Activated naive CD4-positive, alpha-beta T cell treated with anti-CD3 and anti-CD28 coated beads for 36 hours (primary cell): ENCODE data around the gene ATXN7. TPM values are rescaled to one million over a fixed set of nuclear protein-coding genes. Genes with fewer than 3 reads are reported as not detected.

ENCODE experiments used
- CTCF ChIA-PET: fragments of 350-600 bp; sonication (Branson Sonifier 250); formaldehyde crosslinking; loops from one replicate; lab custom pipeline; 2021; ENCODE audit warnings: antibody characterized with exemption; lab: Charles Lee
- DNase-seq: peaks from one replicate; pipeline ENCODE4 v3.0.0-alpha.2; 2020
- H3K27ac Mint-ChIP-seq: one replicate; pipeline ENCODE4 v1.8.0; 2021; ENCODE audit warnings: mild to moderate bottlenecking, mixed read lengths
- H3K27me3 Mint-ChIP-seq: one replicate; pipeline ENCODE4 v1.8.0; 2021; ENCODE audit warnings: low read depth, mixed read lengths
- H3K36me3 Mint-ChIP-seq: one replicate; pipeline ENCODE4 v1.8.0; 2021; ENCODE audit warnings: low read depth, mixed read lengths
- H3K4me1 Mint-ChIP-seq: one replicate; pipeline ENCODE4 v1.8.0; 2021; ENCODE audit warnings: low read depth, mixed read lengths
- H3K4me3 Mint-ChIP-seq: one replicate; pipeline ENCODE4 v1.8.0; 2021; ENCODE audit warnings: mild to moderate bottlenecking, moderate library complexity, mixed read lengths
- H3K9me3 Mint-ChIP-seq: one replicate; pipeline ENCODE4 v1.8.0; 2021; ENCODE audit warnings: mixed read lengths
- intact Hi-C: fragments of 100-400 bp; cut with micrococcal nuclease; formaldehyde crosslinking; loops from one replicate; pipeline ENCODE4 v1.15.1; 2023
- total RNA-seq, 2 experiments: library from RNA; stranded (reverse); gene quantifications; one replicate each; pipeline ENCODE4 v1.2.3, GENCODE V29; 2021

The ATXN7 gene
- total RNA-seq, 2 experiments from 2014 or later: 25.5 to 25.8 TPM

DNA sequence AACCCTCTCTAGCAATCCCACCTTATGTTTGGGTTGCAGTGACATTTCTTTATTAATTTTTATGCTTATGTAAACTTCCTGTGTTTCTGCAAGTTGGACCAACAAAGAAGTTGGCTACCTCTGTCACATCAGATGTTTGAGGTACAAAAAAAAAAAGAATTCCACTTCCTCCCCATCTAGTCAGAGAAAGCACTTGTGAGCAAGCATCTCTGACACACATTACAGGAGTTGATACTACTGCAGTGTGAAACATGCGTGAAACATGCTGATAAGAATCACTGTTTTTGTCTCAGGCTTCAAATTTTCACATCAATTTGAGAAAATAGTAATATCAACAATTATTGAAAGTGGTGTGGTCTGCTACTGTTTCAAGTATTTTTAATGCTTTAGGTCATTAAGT lies 47.2 kb downstream of the ATXN7 start:
- no peaks in the 10 kb centered on the region for H3K9me3 Mint-ChIP-seq
- H3K27me3 Mint-ChIP-seq: no peaks in the 10 kb centered on the region
- intact Hi-C loops: loop anchor here (1.0 kb wide), 4 partner anchors 47 to 112 kb away; partner anchors contain the start of gene PSMD6
- H3K27ac Mint-ChIP-seq: peak overlapping the region; percentile 93
- DNase-seq: peak; percentile 14
- CTCF ChIA-PET: no interaction called here
- peak overlapping the region; percentile 87 for H3K4me3 Mint-ChIP-seq
- H3K36me3 Mint-ChIP-seq: peaks cover 6% of the 10 kb centered on the region
- H3K4me1 Mint-ChIP-seq: peaks cover 33% of the 10 kb centered on the region

DNA sequence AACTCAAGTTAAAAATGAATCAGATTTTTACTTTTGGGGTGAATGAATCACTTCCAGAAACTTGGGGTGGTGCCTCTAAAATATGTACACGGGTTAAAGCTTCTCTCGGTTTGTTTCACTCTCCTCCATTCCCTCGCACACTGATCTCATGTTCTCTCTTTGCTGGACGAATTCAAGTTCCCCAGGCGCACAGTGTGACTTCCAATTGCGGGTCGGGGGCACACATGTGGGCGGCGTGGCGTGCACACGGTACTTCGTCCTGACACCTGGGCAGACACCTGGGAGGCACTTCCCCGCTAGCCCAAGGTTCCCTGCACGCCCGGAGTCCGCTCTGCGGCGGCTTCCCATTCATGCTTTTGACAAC lies 47.8 kb downstream of the ATXN7 start:
- CTCF ChIA-PET: interaction anchor here (0.7 kb wide), 1 partner anchor 61 kb away, joined by 3 read pairs; no protein-coding TSS in a partner anchor
- Mint-ChIP-seq H3K4me1 (peaks cover 36% of the 10 kb centered on the region), H3K27me3 (no peaks in the 10 kb centered on the region), H3K9me3 (no peaks in the 10 kb centered on the region), H3K27ac (peak overlapping the region; percentile 93), H3K36me3 (peaks cover 9% of the 10 kb centered on the region), H3K4me3 (peak overlapping the region; percentile 87)
- intact Hi-C loops: loop anchor here (1.0 kb wide), 4 partner anchors 47 to 112 kb away; partner anchors contain the start of gene PSMD6
- peak; percentile 55 for DNase-seq

DNA sequence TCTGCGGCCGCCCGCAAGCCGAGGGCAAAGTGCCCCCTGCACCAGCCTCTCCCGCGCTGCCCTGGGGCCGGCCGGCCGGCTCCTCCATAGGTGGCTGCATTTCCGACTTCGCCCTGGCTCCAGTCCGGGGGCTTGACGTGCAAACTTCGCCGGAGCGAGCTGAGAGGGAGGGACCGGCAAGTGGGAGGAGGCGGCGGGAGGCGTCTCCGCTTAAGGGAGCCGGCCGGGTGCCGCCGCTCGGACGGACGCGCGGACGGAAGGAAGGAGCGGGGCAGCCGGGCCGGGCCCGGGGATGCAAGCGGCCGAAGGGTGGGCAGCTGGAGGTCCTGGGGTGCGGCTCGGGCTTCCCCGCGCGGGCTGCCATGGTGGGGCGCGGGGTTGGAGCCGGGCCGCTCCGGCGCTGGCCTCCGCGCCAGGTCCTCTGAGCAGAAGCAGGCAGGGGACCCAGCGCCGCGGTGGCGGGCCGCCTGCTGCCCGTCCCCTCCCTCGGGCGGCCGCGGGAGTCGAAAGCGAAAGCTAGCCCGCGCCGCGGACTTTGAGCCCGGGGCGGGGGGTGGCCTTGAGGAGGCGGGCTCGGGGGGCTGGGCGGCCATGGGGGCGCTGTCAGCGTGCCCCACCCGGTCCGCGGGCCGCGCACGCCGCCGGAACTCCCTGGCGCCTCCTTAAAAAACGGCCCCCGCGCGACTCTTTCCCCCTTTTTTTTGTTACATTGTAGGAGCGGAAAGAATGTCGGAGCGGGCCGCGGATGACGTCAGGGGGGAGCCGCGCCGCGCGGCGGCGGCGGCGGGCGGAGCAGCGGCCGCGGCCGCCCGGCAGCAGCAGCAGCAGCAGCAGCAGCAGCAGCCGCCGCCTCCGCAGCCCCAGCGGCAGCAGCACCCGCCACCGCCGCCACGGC lies 48.5 kb downstream of the ATXN7 start, which contains the start of gene SCAANT1:
Gene SCAANT1 (minus strand): TSS at position 511 of the 895 bp plus-strand sequence.
- Mint-ChIP-seq H3K9me3 (no peaks in the 10 kb centered on the region), H3K4me3 (peak within 1 kb of the TSS; percentile 87), H3K27ac (peak within 1 kb of the TSS; percentile 93), H3K4me1 (peaks cover 38% of the 10 kb centered on the region), H3K36me3 (peaks cover 16% of the 10 kb centered on the region), H3K27me3 (no peaks in the 10 kb centered on the region)
- DNase-seq: peak; percentile 78
- intact Hi-C loops: loop anchor here (1.0 kb wide), 4 partner anchors 48 to 111 kb away; partner anchors contain the start of gene PSMD6
- CTCF ChIA-PET: interaction anchor here (0.7 kb wide), 1 partner anchor 60 kb away, joined by 3 read pairs; no protein-coding TSS in a partner anchor

DNA sequence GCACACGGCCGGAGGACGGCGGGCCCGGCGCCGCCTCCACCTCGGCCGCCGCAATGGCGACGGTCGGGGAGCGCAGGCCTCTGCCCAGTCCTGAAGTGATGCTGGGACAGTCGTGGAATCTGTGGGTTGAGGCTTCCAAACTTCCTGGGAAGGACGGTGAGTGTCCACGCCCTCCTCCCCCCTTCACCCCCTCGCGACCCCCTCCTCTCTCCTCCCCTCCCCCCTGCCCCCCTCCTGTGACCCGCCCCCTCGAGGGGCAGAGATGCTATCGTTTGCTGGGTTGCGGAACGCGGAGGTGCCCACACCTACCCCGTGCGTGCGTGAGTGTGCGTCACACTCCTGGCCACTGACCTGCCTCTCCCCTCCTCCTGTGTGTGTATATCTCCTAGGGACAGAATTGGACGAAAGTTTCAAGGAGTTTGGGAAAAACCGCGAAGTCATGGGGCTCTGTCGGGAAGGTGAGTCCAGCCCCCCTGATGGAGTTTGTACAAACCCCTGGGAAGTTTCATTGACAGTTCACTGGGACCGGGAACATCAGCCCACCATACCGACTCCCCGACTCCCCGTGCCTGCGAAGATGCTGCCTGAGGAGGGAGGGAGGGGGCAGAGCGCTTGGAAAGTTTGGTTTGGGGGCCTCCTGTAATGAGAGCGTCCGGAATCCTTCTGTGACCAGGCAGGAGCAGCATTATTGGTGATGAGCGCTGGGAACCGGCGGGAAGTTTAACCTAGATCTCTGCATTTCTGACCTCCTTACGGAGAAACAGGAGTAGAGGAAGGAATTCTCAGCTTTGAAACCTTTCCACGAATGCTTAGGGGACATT lies 49.3 kb downstream of the ATXN7 start:
- H3K36me3 Mint-ChIP-seq: peaks cover 24% of the 10 kb centered on the region
- no peaks in the 10 kb centered on the region for H3K27me3 Mint-ChIP-seq
- peak overlapping the region; percentile 79 for H3K27ac Mint-ChIP-seq
- peaks cover 47% of the 10 kb centered on the region for H3K4me1 Mint-ChIP-seq
- intact Hi-C loops: no loop called here
- CTCF ChIA-PET: no interaction called here
- H3K9me3 Mint-ChIP-seq: no peaks in the 10 kb centered on the region
- peak overlapping the region; percentile 80 for H3K4me3 Mint-ChIP-seq
- DNase-seq: peak; percentile 44

DNA sequence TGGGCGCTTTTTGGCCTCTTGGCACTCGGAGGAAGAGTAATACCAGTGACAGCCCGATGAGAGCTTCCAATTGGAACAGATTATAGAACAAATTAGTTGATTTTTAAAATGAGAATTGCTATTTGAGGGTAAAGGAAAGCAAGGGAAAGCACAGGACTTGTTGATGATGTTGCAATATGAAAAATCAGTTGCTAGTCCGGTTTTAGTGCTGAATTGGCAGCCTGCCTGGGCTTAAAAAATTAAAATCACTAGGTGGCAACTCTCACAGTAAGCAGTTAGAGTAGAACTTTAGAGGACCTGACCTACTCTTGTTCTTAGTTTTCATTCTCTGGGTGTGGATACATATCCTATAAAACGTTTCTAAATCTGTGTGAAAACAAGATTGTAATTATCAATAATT lies 50.6 kb downstream of the ATXN7 start:
- CTCF ChIA-PET: no interaction called here
- intact Hi-C loops: no loop called here
- Mint-ChIP-seq H3K27me3 (no peaks in the 10 kb centered on the region), H3K27ac (no peak overlapping the region), H3K36me3 (peaks cover 36% of the 10 kb centered on the region), H3K4me3 (peak overlapping the region; percentile 2), H3K4me1 (peaks cover 51% of the 10 kb centered on the region), H3K9me3 (no peaks in the 10 kb centered on the region)
- no peak for DNase-seq

DNA sequence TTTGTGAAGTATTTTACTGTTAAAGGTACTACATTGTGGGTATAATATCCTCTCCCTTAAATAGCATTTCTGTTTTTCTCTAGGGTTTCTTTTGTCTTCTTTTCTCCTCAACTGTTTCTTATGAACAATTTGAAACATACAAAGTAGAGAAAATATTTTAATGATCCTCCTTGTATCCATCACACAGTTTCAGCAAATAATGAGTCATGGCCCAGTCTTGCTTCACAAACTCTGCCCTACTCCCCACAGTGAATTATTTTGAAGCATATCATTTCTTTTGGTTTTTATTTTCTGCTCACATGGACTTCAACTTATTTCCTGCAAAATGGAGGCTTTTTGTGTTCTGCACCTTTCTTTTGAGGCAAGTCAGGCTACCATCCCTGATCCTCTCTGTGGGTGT lies 54.7 kb downstream of the ATXN7 start:
- no peaks in the 10 kb centered on the region for H3K9me3 Mint-ChIP-seq
- H3K4me1 Mint-ChIP-seq: peaks cover 46% of the 10 kb centered on the region
- H3K36me3 Mint-ChIP-seq: peaks cover 51% of the 10 kb centered on the region
- CTCF ChIA-PET: interaction anchor here (0.5 kb wide), 1 partner anchor 64 kb away, joined by 3 read pairs; no protein-coding TSS in a partner anchor
- H3K4me3 Mint-ChIP-seq: no peak overlapping the region
- no peaks in the 10 kb centered on the region for H3K27me3 Mint-ChIP-seq
- no peak overlapping the region for H3K27ac Mint-ChIP-seq
- DNase-seq: no peak
- intact Hi-C loops: no loop called here

DNA sequence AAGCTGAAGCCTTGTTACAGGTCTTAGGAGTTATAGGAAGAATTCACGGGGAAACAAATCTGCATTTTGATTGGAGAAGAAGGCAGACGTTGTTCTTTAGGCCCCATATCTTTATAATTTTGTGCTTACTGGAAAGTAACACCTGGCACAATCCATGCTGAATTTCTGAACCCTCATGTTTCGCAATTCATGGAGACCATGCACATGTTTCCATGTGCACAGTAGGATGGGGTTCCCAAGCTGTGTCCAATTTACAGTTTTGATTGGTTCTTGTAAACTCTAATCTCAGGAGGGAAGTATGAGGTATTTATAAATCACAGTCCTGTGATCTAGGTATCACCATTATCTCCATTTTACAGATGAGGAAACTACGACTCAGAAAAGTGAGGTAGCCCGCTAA lies 56.3 kb downstream of the ATXN7 start:
- H3K27ac Mint-ChIP-seq: no peak overlapping the region
- H3K4me3 Mint-ChIP-seq: no peak overlapping the region
- CTCF ChIA-PET: interaction anchor here (0.6 kb wide), 1 partner anchor 104 kb away, joined by 3 read pairs; no protein-coding TSS in a partner anchor

DNA sequence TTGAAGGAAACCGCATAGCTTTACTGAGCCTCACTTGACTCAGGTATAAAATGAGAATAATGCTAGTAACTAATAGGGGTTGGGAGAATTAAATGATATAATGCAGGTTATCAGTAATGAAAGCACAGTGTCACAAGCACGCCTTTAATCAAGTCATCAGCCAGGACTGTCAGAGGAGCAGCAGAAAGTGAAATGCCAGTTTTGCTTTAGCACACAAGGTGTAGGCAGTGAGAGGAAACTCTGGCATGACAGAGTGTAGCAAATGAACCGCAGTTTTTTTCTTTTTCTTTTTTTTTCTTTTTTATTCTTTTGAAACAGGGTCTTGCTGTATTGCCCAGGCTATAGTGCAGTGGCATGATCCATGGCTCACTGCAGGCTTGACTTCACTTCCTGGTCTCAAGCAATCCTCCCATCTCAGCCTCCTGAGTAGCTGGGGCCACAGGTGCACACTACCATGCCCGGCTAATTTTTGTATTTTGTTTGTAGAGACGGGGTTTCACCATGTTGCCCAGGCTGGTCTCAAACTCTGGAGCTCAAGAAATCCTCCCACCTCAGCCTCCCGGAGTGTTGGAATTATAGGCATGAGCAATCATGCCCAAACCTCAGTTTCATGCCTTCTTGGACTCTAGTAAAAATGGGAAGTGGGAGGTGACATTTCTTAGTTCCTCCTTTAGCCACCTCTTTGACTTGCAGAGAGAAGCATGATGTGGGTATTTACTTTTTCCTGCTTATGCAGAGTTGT lies 58.2 kb downstream of the ATXN7 start:
- Mint-ChIP-seq H3K36me3 (peaks cover 69% of the 10 kb centered on the region), H3K4me3 (no peak overlapping the region), H3K4me1 (peaks cover 35% of the 10 kb centered on the region), H3K9me3 (no peaks in the 10 kb centered on the region), H3K27me3 (no peaks in the 10 kb centered on the region), H3K27ac (no peak overlapping the region)
- no peak for DNase-seq
- intact Hi-C loops: no loop called here
- CTCF ChIA-PET: no interaction called here

More for the DNA sequence above, 56.3 kb downstream of the ATXN7 start:
- no peaks in the 10 kb centered on the region for H3K9me3 Mint-ChIP-seq
- no peak for DNase-seq
- intact Hi-C loops: no loop called here
- peaks cover 60% of the 10 kb centered on the region for H3K36me3 Mint-ChIP-seq
- H3K4me1 Mint-ChIP-seq: peaks cover 35% of the 10 kb centered on the region
- H3K27me3 Mint-ChIP-seq: no peaks in the 10 kb centered on the region

DNA sequence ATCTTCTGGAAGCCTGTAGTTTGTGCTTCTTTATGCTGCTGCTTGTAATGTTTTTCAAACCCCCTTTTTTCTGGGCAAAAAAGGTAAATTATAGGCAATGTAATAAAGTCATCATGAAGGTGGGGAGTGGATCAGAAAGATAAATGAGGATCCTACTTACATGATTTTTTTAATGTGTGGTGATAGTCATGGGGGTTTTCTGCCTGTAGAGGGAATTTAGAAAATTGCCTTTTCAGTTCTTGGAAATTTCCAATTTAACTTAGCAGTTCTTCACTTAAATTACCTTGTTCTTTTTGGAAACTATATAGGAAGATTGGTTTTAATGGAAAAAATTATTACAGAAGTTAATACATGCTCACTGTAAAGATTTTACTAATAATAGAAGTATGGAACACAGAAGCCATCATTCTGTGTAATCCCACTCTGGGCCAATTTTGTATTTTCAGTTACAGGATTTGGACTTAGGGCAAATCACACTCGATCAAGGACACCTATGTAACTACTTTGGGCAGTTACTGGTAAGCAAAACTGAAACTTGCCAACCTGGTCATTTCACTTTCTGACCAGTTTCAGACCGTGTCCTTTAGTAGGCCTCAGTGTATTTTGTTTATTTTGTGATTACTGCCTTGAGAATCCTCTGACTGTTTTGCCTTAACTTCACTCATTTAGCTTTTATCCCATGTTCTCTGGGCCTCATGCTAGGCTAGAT lies 59.0 kb downstream of the ATXN7 start:
- intact Hi-C loops: no loop called here
- Mint-ChIP-seq H3K4me3 (no peak overlapping the region), H3K27me3 (no peaks in the 10 kb centered on the region), H3K4me1 (peaks cover 30% of the 10 kb centered on the region), H3K9me3 (no peaks in the 10 kb centered on the region), H3K27ac (no peak overlapping the region), H3K36me3 (peaks cover 63% of the 10 kb centered on the region)
- no peak for DNase-seq
- CTCF ChIA-PET: no interaction called here

DNA sequence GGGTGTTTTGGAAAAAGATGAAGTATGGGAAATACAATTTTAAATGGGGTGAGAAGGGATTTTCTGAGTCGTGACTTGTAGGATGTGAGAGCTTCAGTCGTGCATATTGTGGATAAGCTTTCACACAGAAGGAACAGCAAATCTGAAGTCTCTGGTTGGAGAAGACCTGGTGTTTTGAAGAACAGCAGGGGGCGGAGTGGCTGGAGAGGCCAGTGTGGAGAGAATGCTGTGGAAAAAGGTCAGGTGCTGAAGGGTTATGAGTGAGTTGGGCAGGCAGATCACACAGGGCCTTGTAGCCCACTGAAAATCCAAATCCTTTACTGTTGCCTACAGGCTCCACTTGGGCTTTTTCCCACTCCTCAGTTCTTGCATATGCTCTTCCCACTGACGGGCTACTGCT lies 62.6 kb downstream of the ATXN7 start:
- no peak overlapping the region for H3K27ac Mint-ChIP-seq

More for the DNA sequence above, 62.6 kb downstream of the ATXN7 start:
- peaks cover 53% of the 10 kb centered on the region for H3K36me3 Mint-ChIP-seq
- no peak for DNase-seq
- intact Hi-C loops: no loop called here
- no peak overlapping the region for H3K4me3 Mint-ChIP-seq
- H3K27me3 Mint-ChIP-seq: no peaks in the 10 kb centered on the region
- CTCF ChIA-PET: no interaction called here
- peaks cover 25% of the 10 kb centered on the region for H3K4me1 Mint-ChIP-seq
- H3K9me3 Mint-ChIP-seq: no peaks in the 10 kb centered on the region
